Body of pancreas (tissue), 4 donors: ENCODE measurements around the gene NISCH. TPM values are rescaled to one million over a fixed set of nuclear protein-coding genes. Genes with fewer than 3 reads are reported as not detected.

Source experiments
- ATAC-seq: fragments of 150-250 bp; one replicate; pipeline ENCODE4 v1.9.1; 2016
- DNase-seq, 4 donors: peaks; one replicate each; pipeline ENCODE4 v3.0.0-alpha.2; 2019
- H3K27ac ChIP-seq, 4 donors: fragments of 200-600 bp; sonication (generic); 1 replicate in 3 of 4; 2 replicates in 1 of 4; pipeline versions ENCODE4 v1.5.1 to v1.6.1; 2016 to 2019; ENCODE audit warnings: mild to moderate bottlenecking in 1 of 4, mixed read lengths in 1 of 4, moderate library complexity in 1 of 4
- H3K27me3 ChIP-seq, 2 donors: fragments of 200-600 bp; sonication (generic); one replicate each; pipeline ENCODE4 v1.6.0; 2016; ENCODE audit warnings: mild to moderate bottlenecking in 1 of 2
- H3K36me3 ChIP-seq, 2 donors: fragments of 200-600 bp; sonication (generic); replicated peaks in 1 of 2; 2 replicates each; pipeline ENCODE4 v1.5.1; 2016; ENCODE audit warnings: low read depth in 2 of 2; ENCODE audit not compliant: insufficient read depth in 1 of 2
- H3K4me1 ChIP-seq: fragments of 200-600 bp; sonication (generic); one replicate; pipeline ENCODE4 v1.6.0; 2016
- H3K4me3 ChIP-seq, 2 donors: fragments of 200-600 bp; sonication (generic); 1 replicate in 1 of 2; 2 replicates in 1 of 2; pipeline ENCODE4 v1.5.1; 2016 to 2019
- H3K9me3 ChIP-seq, 3 donors: fragments of 200-600 bp; sonication (generic); 1 replicate in 2 of 3; 2 replicates in 1 of 3; pipeline ENCODE4 v1.5.1; 2016
- CTCF ChIP-seq, 7 experiments: fragments of 450-650 bp in 4 of 7; fragments of 200-600 bp in 3 of 7; sonication (generic) in 3 of 7; IDR thresholded peaks; one replicate each; pipeline ENCODE4 v1.5.1; 2016 to 2019; ENCODE audit warnings: antibody characterized with exemption in 7 of 7
- POLR2A ChIP-seq, 3 donors: fragments of 450-650 bp; IDR thresholded peaks; one replicate each; pipeline ENCODE4 v1.6.1; 2016; ENCODE audit warnings: antibody characterized with exemption in 3 of 3, mild to moderate bottlenecking in 2 of 3
- WGBS, 2 donors: methylation state at CpG; one replicate each; pipeline ENCODE4 v1.1.5; 2017; 5-methylcytosine and 5-hydroxymethylcytosine counted together
- intact Hi-C: fragments of 100-400 bp; cut with DNase I; formaldehyde crosslinking; loops from one replicate; pipeline ENCODE4 v1.15.1; 2023
- total RNA-seq, 2 donors: library from RNA; depleted of rRNA; stranded (reverse); fragments of >200 nt; gene quantifications; one replicate each; pipeline ENCODE4 v1.1.0, GENCODE V29; 2016

NISCH gene
- total RNA-seq, 2 donors from 2014 or later: 58.9 to 115 TPM

GRCh38 chr3:52527039-52527731 lies 71.8 kb downstream of the NISCH start:
- Histone ChIP-seq H3K4me1 (peaks cover 14% of the 10 kb centered on the region), H3K27me3 (no peaks in the 10 kb centered on the region), H3K27ac (no peak overlapping the region), H3K36me3 (no peaks in the 10 kb centered on the region), H3K4me3 (no peak overlapping the region), H3K9me3 (no peaks in the 10 kb centered on the region)
- ATAC-seq: no peak
- peak in 2 of 4 donors; percentile 5 to 14 for DNase-seq
- WGBS, 2 donors: 90 to 97% methylated on average over 10 to 14 of the region's 14 CpGs
- intact Hi-C loops: no loop called here
- TF ChIP-seq POLR2A (IDR thresholded peaks at IDR 0.05) (no peak), CTCF (IDR thresholded peaks at IDR 0.05) (no peak)

- no peaks in the 10 kb centered on the region for H3K36me3 ChIP-seq
- peak in 2 of 4 donors; percentile 4 to 9 for DNase-seq
These were observed 72.6 kb downstream of the NISCH start for GRCh38 chr3:52527732-52528585.

GRCh38 chr3:52528586-52529375 lies 73.4 kb downstream of the NISCH start:
- no peaks in the 10 kb centered on the region for H3K36me3 ChIP-seq
- H3K4me1 ChIP-seq: peaks cover 23% of the 10 kb centered on the region
- H3K27ac ChIP-seq: no peak overlapping the region
- H3K27me3 ChIP-seq: no peaks in the 10 kb centered on the region
- no peak for ATAC-seq
- WGBS, 2 donors: 91 to 96% methylated on average over 14 to 18 of the region's 25 CpGs
- H3K4me3 ChIP-seq: no peak overlapping the region
- intact Hi-C loops: no loop called here
- no peaks in the 10 kb centered on the region for H3K9me3 ChIP-seq
- peak in 1 of 4 donors; percentile 14 for DNase-seq
- TF ChIP-seq POLR2A (IDR thresholded peaks at IDR 0.05): no peak
- TF ChIP-seq CTCF (IDR thresholded peaks at IDR 0.05): no peak

More at GRCh38 chr3:52527732-52528585, 72.6 kb downstream of the NISCH start:
- Histone ChIP-seq H3K4me3 (no peak overlapping the region), H3K9me3 (no peaks in the 10 kb centered on the region), H3K27ac (no peak overlapping the region), H3K4me1 (peaks cover 20% of the 10 kb centered on the region), H3K27me3 (no peaks in the 10 kb centered on the region)
- WGBS, 2 donors: 85 to 93% methylated on average over 11 to 18 of the region's 18 CpGs
- no peak for TF ChIP-seq POLR2A (IDR thresholded peaks at IDR 0.05)
- TF ChIP-seq CTCF (IDR thresholded peaks at IDR 0.05): no peak
- no peak for ATAC-seq
- intact Hi-C loops: no loop called here

- Histone ChIP-seq H3K27me3 (no peaks in the 10 kb centered on the region), H3K4me3 (no peak overlapping the region), H3K4me1 (peaks cover 31% of the 10 kb centered on the region), H3K36me3 (no peaks in the 10 kb centered on the region), H3K9me3 (no peaks in the 10 kb centered on the region), H3K27ac (peak overlapping the region in 1 of 4 donors; percentile 9)
- intact Hi-C loops: loop anchor here (10.0 kb wide), 1 partner anchor 75 kb away; the partner anchor contains the start of genes NISCH and TNNC1
- DNase-seq: peak in 2 of 4 donors; percentile 22 to 25
- WGBS, 2 donors: 77 to 81% methylated on average over 8 to 12 of the region's 12 CpGs
- TF ChIP-seq CTCF (IDR thresholded peaks at IDR 0.05): no peak
- no peak for TF ChIP-seq POLR2A (IDR thresholded peaks at IDR 0.05)
- no peak for ATAC-seq
These were observed 74.3 kb downstream of the NISCH start for GRCh38 chr3:52529376-52530333.
